Gastrocnemius medialis (tissue), 4 donors: ENCODE measurements around the gene EFHD1.

Experiments used
- CTCF ChIP-seq, 5 experiments: fragments of 450-650 bp in 3 of 5; fragments of 200-600 bp in 2 of 5; sonication (generic) in 2 of 5; IDR thresholded peaks in 4 of 5; conservative IDR thresholded peaks in 1 of 5; 1 replicate in 4 of 5; 2 replicates in 1 of 5; pipeline ENCODE4 v1.5.1; 2016 to 2019; ENCODE audit warnings: antibody characterized with exemption in 5 of 5, mild to moderate bottlenecking in 3 of 5, moderate library complexity in 3 of 5
- POLR2A ChIP-seq, 2 donors: fragments of 450-650 bp; IDR thresholded peaks; one replicate each; pipeline ENCODE4 v1.6.1; 2017; ENCODE audit warnings: antibody characterized with exemption in 2 of 2, mild to moderate bottlenecking in 2 of 2, moderate library complexity in 2 of 2

GRCh38 chr2:232689152-232689910, 55.9 kb downstream of the EFHD1 start:
- TF ChIP-seq CTCF (IDR thresholded peaks at IDR 0.05 in 4 of 5, conservative IDR thresholded peaks at IDR 0.05 in 1 of 5) (no peak), POLR2A (IDR thresholded peaks at IDR 0.05) (no peak)
